PC-9 (cell line): ENCODE results near the gene GOT1.

Experiments
- CTCF ChIP-seq: fragments of 200-600 bp; sonication (generic); conservative IDR thresholded peaks from 2 replicates; pipeline ENCODE4 v1.6.1; 2017; ENCODE audit warnings: mixed run types, antibody characterized with exemption, mild to moderate bottlenecking, moderate library complexity
- EZH2 ChIP-seq: fragments of 200-600 bp; sonication (generic); IDR thresholded peaks from 2 replicates; pipeline ENCODE4 v1.8.0; 2017; ENCODE audit warnings: antibody characterized with exemption, low read depth

- TF ChIP-seq CTCF (no peak), EZH2 (no peak)
Measured at GRCh38 chr10:99395750-99396445, 34.5 kb downstream of the GOT1 start.
